ENCODE data around the gene NXPE4. TPM values are rescaled to one million over a fixed set of nuclear protein-coding genes. Genes with fewer than 3 reads are reported as not detected.
"Not testable (repeated sequence)": the region's sequence is repeated elsewhere in the genome, so short reads cannot be mapped to it uniquely, and the experiment has no call there.

Gene NXPE4
- polyA plus RNA-seq, 1 donor from 2014 or later: not detected

DNA sequence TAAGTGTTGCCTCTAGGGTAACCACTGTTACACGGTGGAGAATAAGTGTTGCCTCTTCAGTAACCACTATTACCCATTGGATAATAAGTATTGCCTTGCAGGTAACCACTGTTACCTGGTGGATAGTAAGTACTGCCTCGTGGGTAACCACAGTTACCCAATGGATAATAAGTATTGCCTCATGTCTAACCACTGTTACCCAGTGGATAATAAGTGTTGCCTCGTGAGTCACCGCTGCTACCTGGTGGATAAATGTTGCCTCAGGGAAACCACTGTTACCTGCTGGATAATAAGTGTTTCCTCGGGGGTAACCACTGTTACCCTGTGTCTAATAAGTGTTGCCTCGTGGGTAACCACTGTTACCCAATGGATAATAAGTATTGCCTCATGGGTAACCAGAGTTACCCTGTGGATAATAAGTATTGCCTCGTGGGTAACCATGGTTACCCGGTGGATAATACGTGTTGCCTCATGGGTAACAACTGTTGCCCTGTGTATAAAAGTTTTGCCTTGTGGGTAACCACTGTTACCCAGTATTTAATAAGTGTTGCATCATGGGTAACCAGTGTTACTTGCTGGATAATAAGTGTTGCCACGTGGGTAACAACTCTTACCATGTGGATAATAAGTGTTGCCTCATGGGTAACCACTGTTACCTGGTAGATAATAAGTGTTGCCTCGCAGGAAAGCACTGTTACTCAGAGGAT lies 12.3 kb upstream of the NXPE4 start:
- Histone ChIP-seq H3F3A (ENCODE audit: insufficient read depth, low read length, poor library complexity, severe bottlenecking) (no peaks in the 10 kb centered on the region), H3K27ac (ENCODE audit: low read length) (no peak overlapping the region), H3K4me2 (ENCODE audit: low read length) (no peak overlapping the region), H3K36me3 (ENCODE audit: insufficient read depth, low read length) (no peaks in the 10 kb centered on the region), H3K9ac (ENCODE audit: low read length) (no peak overlapping the region), H3K27me3 (ENCODE audit: insufficient read depth, low read depth, low read length) (no peaks in the 10 kb centered on the region), H2AFZ (ENCODE audit: low read depth, low read length) (no peak overlapping the region), H3K79me2 (replicated peaks; ENCODE audit: insufficient read depth, low read length) (no peaks in the 10 kb centered on the region), H3K9me3 (ENCODE audit: low read length) (peaks cover 32% of the 10 kb centered on the region), H4K20me1 (ENCODE audit: insufficient read depth) (no peaks in the 10 kb centered on the region), H3K9me2 (ENCODE audit: insufficient read depth, low read length) (no peaks in the 10 kb centered on the region), H3K4me3 (ENCODE audit: low read length) (no peak overlapping the region)
- TF ChIP-seq TAF1 (IDR thresholded peaks at IDR 0.05; ENCODE audit: low read depth) (no peak), SMC3 (conservative IDR thresholded peaks at IDR 0.05; ENCODE audit: poor library complexity) (no peak), EP300 (conservative IDR thresholded peaks at IDR 0.05; ENCODE audit: poor library complexity, severe bottlenecking) (no peak), EZH2 (IDR thresholded peaks at IDR 0.05; ENCODE audit: borderline replicate concordance, insufficient read depth, low read length, poor library complexity, severe bottlenecking) (no peak), MXI1 (conservative IDR thresholded peaks at IDR 0.05; ENCODE audit: poor library complexity, severe bottlenecking) (no peak), POLR2AphosphoS5 (IDR thresholded peaks at IDR 0.05) (no peak), RAD21 (conservative IDR thresholded peaks at IDR 0.05) (no peak)
- TF ChIP-seq, protein P1, sequence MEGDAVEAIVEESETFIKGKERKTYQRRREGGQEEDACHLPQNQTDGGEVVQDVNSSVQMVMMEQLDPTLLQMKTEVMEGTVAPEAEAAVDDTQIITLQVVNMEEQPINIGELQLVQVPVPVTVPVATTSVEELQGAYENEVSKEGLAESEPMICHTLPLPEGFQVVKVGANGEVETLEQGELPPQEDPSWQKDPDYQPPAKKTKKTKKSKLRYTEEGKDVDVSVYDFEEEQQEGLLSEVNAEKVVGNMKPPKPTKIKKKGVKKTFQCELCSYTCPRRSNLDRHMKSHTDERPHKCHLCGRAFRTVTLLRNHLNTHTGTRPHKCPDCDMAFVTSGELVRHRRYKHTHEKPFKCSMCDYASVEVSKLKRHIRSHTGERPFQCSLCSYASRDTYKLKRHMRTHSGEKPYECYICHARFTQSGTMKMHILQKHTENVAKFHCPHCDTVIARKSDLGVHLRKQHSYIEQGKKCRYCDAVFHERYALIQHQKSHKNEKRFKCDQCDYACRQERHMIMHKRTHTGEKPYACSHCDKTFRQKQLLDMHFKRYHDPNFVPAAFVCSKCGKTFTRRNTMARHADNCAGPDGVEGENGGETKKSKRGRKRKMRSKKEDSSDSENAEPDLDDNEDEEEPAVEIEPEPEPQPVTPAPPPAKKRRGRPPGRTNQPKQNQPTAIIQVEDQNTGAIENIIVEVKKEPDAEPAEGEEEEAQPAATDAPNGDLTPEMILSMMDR (IDR thresholded peaks at IDR 0.05; ENCODE audit: poor library complexity, severe bottlenecking): no peak
- TF ChIP-seq, protein P2, sequence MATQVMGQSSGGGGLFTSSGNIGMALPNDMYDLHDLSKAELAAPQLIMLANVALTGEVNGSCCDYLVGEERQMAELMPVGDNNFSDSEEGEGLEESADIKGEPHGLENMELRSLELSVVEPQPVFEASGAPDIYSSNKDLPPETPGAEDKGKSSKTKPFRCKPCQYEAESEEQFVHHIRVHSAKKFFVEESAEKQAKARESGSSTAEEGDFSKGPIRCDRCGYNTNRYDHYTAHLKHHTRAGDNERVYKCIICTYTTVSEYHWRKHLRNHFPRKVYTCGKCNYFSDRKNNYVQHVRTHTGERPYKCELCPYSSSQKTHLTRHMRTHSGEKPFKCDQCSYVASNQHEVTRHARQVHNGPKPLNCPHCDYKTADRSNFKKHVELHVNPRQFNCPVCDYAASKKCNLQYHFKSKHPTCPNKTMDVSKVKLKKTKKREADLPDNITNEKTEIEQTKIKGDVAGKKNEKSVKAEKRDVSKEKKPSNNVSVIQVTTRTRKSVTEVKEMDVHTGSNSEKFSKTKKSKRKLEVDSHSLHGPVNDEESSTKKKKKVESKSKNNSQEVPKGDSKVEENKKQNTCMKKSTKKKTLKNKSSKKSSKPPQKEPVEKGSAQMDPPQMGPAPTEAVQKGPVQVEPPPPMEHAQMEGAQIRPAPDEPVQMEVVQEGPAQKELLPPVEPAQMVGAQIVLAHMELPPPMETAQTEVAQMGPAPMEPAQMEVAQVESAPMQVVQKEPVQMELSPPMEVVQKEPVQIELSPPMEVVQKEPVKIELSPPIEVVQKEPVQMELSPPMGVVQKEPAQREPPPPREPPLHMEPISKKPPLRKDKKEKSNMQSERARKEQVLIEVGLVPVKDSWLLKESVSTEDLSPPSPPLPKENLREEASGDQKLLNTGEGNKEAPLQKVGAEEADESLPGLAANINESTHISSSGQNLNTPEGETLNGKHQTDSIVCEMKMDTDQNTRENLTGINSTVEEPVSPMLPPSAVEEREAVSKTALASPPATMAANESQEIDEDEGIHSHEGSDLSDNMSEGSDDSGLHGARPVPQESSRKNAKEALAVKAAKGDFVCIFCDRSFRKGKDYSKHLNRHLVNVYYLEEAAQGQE (IDR thresholded peaks at IDR 0.05; ENCODE audit: borderline replicate concordance): no peak

DNA sequence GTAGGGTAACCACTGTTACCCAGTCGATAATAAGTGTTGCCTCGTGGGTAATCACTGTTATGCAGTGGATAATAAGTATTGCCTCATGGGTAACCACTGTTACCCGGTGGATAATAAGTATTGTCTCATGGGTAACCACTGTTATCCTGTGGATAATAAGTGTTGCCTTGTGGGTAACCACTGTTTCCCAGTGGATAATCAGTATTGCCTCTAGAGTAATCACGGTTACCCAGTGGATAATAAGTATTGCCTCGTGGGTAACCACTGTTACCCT lies 11.2 kb upstream of the NXPE4 start:
- not testable (repeated sequence) for H2AFZ ChIP-seq (ENCODE audit: low read depth, low read length); H3K79me2 ChIP-seq (replicated peaks; ENCODE audit: insufficient read depth, low read length); H3K9ac ChIP-seq (ENCODE audit: low read length); H3K4me3 ChIP-seq (ENCODE audit: low read length); H3K4me2 ChIP-seq (ENCODE audit: low read length); H4K20me1 ChIP-seq (ENCODE audit: insufficient read depth); H3K27me3 ChIP-seq (ENCODE audit: insufficient read depth, low read depth, low read length); H3K36me3 ChIP-seq (ENCODE audit: insufficient read depth, low read length); H3K27ac ChIP-seq (ENCODE audit: low read length); H3F3A ChIP-seq (ENCODE audit: insufficient read depth, low read length, poor library complexity, severe bottlenecking); H3K9me2 ChIP-seq (ENCODE audit: insufficient read depth, low read length)
- peaks cover 26% of the 10 kb centered on the region for H3K9me3 ChIP-seq (ENCODE audit: low read length)
